Measurements from ENCODE around the gene NBEA. TPM values are rescaled to one million over a fixed set of nuclear protein-coding genes. Genes with fewer than 3 reads are reported as not detected.

NBEA gene
- total and polyA plus RNA-seq, 8 donors: 1.6 to 36.0 (median 7.7) TPM

- Histone ChIP-seq H3K4me1 (no peaks in the 10 kb centered on the region), H3K27me3 (no peaks in the 10 kb centered on the region), H3K9me3 (no peaks in the 10 kb centered on the region), H3K27ac (no peak overlapping the region), H3K4me3 (no peak overlapping the region), H3K36me3 (no peaks in the 10 kb centered on the region)
- 84 to 96% (median 92%) methylated on average over 3 of the region's 3 CpGs for WGBS, 5 donors
- peak in 1 of 2 donors; percentile 48 for DNase-seq
- intact Hi-C loops (cut with DNase I; ENCODE audit: low total_unique reads): no loop called here
- TF ChIP-seq EP300 (IDR thresholded peaks at IDR 0.05): no peak
- no peak for TF ChIP-seq CTCF (IDR thresholded peaks at IDR 0.05)
- TF ChIP-seq POLR2A (IDR thresholded peaks at IDR 0.05): no peak
- TF ChIP-seq POLR2AphosphoS5 (IDR thresholded peaks at IDR 0.05): no peak
Observed at GRCh38 chr13:35567406-35567980, 625.4 kb downstream of the NBEA start.

- Histone ChIP-seq H3K36me3 (no peaks in the 10 kb centered on the region), H3K4me3 (no peak overlapping the region), H3K9me3 (no peaks in the 10 kb centered on the region), H3K27me3 (no peaks in the 10 kb centered on the region), H3K27ac (no peak overlapping the region), H3K4me1 (no peaks in the 10 kb centered on the region)
- no peak for TF ChIP-seq POLR2A (IDR thresholded peaks at IDR 0.05)
- no peak for TF ChIP-seq POLR2AphosphoS5 (IDR thresholded peaks at IDR 0.05)
- TF ChIP-seq CTCF (IDR thresholded peaks at IDR 0.05): no peak
- TF ChIP-seq EP300 (IDR thresholded peaks at IDR 0.05): no peak
- intact Hi-C loops (cut with DNase I; ENCODE audit: low total_unique reads): no loop called here
- no peak for DNase-seq
Observed at GRCh38 chr13:35573639-35574038, 631.6 kb downstream of the NBEA start.

- H3K36me3 ChIP-seq: peaks cover 0 to 7% (median 2%) of the 10 kb centered on the region in 4 donors
- no peaks in the 10 kb centered on the region for H3K27me3 ChIP-seq
- no peaks in the 10 kb centered on the region for H3K9me3 ChIP-seq
- 82 to 89% (median 83%) methylated on average over 4 of the region's 4 CpGs for WGBS, 5 donors
- no peak for DNase-seq
- intact Hi-C loops (cut with DNase I; ENCODE audit: low total_unique reads): no loop called here
- no peaks in the 10 kb centered on the region for H3K4me1 ChIP-seq
- no peak overlapping the region for H3K27ac ChIP-seq
- no peak overlapping the region for H3K4me3 ChIP-seq
- TF ChIP-seq POLR2AphosphoS5 (IDR thresholded peaks at IDR 0.05): no peak
- TF ChIP-seq CTCF (IDR thresholded peaks at IDR 0.05): no peak
- TF ChIP-seq POLR2A (IDR thresholded peaks at IDR 0.05): no peak
- no peak for TF ChIP-seq EP300 (IDR thresholded peaks at IDR 0.05)
Observed at GRCh38 chr13:35592457-35592856, 650.4 kb downstream of the NBEA start.

GRCh38 chr13:35593651-35594050 lies 651.6 kb downstream of the NBEA start:
- H3K4me1 ChIP-seq: peaks cover 0 to 8% (median 0%) of the 10 kb centered on the region in 4 donors
- H3K27ac ChIP-seq: no peak overlapping the region
- no peaks in the 10 kb centered on the region for H3K9me3 ChIP-seq
- DNase-seq: no peak
- WGBS, 5 donors: 90 to 97% (median 96%) methylated on average over 3 of the region's 3 CpGs
- H3K36me3 ChIP-seq: peaks cover 0 to 7% (median 2%) of the 10 kb centered on the region in 4 donors
- no peak overlapping the region for H3K4me3 ChIP-seq
- no peak for TF ChIP-seq POLR2A (IDR thresholded peaks at IDR 0.05)
- no peak for TF ChIP-seq POLR2AphosphoS5 (IDR thresholded peaks at IDR 0.05)
- intact Hi-C loops (cut with DNase I; ENCODE audit: low total_unique reads): no loop called here
- no peaks in the 10 kb centered on the region for H3K27me3 ChIP-seq

GRCh38 chr13:35594096-35594495 lies 652.0 kb downstream of the NBEA start:
- Histone ChIP-seq H3K27me3 (no peaks in the 10 kb centered on the region), H3K9me3 (no peaks in the 10 kb centered on the region), H3K4me1 (peaks cover 0 to 12% (median under 1%) of the 10 kb centered on the region in 4 donors), H3K27ac (no peak overlapping the region), H3K4me3 (no peak overlapping the region), H3K36me3 (peaks cover 0 to 7% (median 2%) of the 10 kb centered on the region in 4 donors)
- no peak for DNase-seq
- intact Hi-C loops (cut with DNase I; ENCODE audit: low total_unique reads): no loop called here
- WGBS, 5 donors: 82 to 95% (median 93%) methylated on average over 1 of the region's 1 CpG
- TF ChIP-seq CTCF (IDR thresholded peaks at IDR 0.05) (no peak), POLR2A (IDR thresholded peaks at IDR 0.05) (no peak), POLR2AphosphoS5 (IDR thresholded peaks at IDR 0.05) (no peak)

Data from stomach (tissue), 9 donors.